GM21529 (cell line): ENCODE data around the gene APOA5.

Source experiments
- ATAC-seq: cut with Tn5 transposase; IDR thresholded peaks from one replicate; pipeline ENCODE4 v1.9.1; 2021; ENCODE audit not compliant: unreplicated experiment

The APOA5 gene

GRCh38 chr11:116828632-116829524 is 37.2 kb upstream of the APOA5 start:
- no peak for ATAC-seq

- ATAC-seq, result no peak
Observed at GRCh38 chr11:116827461-116827860, 35.8 kb upstream of the APOA5 start.

GRCh38 chr11:116826751-116827431 is 35.2 kb upstream of the APOA5 start:
- no peak for ATAC-seq

- no peak for ATAC-seq
Observed at GRCh38 chr11:116825854-116826750, 34.4 kb upstream of the APOA5 start.

- ATAC-seq, result no peak
Observed at GRCh38 chr11:116825434-116825833, 33.8 kb upstream of the APOA5 start.

- no peak for ATAC-seq
Observed at GRCh38 chr11:116823031-116823843, 31.6 kb upstream of the APOA5 start, which contains the start of gene APOA4. TSS of gene APOA4 (minus strand) at chr11:116823304. CDS start at chr11:116823191, 113 bp downstream.

GRCh38 chr11:116822575-116822974 is 30.9 kb upstream of the APOA5 start:
- no peak for ATAC-seq

GRCh38 chr11:116821050-116821918 is 29.6 kb upstream of the APOA5 start:
- no peak for ATAC-seq

GRCh38 chr11:116819049-116819448 is 27.4 kb upstream of the APOA5 start:
- ATAC-seq, result no peak

GRCh38 chr11:116814502-116814901 is 22.8 kb upstream of the APOA5 start:
- no peak for ATAC-seq

- no peak for ATAC-seq
Observed at GRCh38 chr11:116813781-116814471, 22.2 kb upstream of the APOA5 start.

GRCh38 chr11:116813170-116813569 is 21.5 kb upstream of the APOA5 start:
- ATAC-seq, result no peak

GRCh38 chr11:116812109-116812508 is 20.4 kb upstream of the APOA5 start:
- no peak for ATAC-seq

- no peak for ATAC-seq
Observed at GRCh38 chr11:116811194-116811593, 19.5 kb upstream of the APOA5 start.

GRCh38 chr11:116808262-116809175 is 16.8 kb upstream of the APOA5 start:
- ATAC-seq, result no peak

- no peak for ATAC-seq
Observed at GRCh38 chr11:116807601-116808261, 16.1 kb upstream of the APOA5 start.

GRCh38 chr11:116804001-116804400 is 12.3 kb upstream of the APOA5 start:
- no peak for ATAC-seq
